IMR-90 (cell line): ENCODE data around the gene RFX5. TPM values are rescaled to one million over a fixed set of nuclear protein-coding genes. Genes with fewer than 3 reads are reported as not detected.

ENCODE experiments used
- ATAC-seq: fragments of 200-7000 bp; cut with Tn5 transposase; 2 replicates; pipeline ENCODE4 v1.9.1; 2020; ENCODE audit warnings: low read depth, mild to moderate bottlenecking, moderate library complexity
- BruUV-seq: library from RNA; stranded (reverse); fragments of 400-500 nt; replicated peaks from 2 replicates; lab custom pipeline; 2021; lab: Mats Ljungman, UMichigan
- CTCF ChIA-PET: fragments of 300-600 bp; formaldehyde crosslinking; extraction: SDS; loops from one replicate; lab custom pipeline; 2021; ENCODE audit warnings: antibody characterized with exemption; lab: Yijun Ruan, JAX
- POLR2A ChIA-PET: fragments of 300-600 bp; sonication (Branson Sonifier 250); formaldehyde crosslinking; loops from one replicate; lab custom pipeline; 2022; ENCODE audit warnings: antibody characterized with exemption; ENCODE audit not compliant: unreplicated experiment; lab: Charles Lee
- DNase-seq: peaks from one replicate; pipeline ENCODE4 v3.0.0; 2013
- H2AFZ ChIP-seq: replicated peaks from 2 replicates; pipeline ENCODE3; 2013; ENCODE audit warnings: low read length, mild to moderate bottlenecking; ENCODE audit not compliant: poor library complexity
- H2AK5ac ChIP-seq: 2 replicates; pipeline ENCODE4 v1.6.1; 2013; ENCODE audit warnings: low read depth, low read length, inconsistent platforms
- H2AK9ac ChIP-seq: replicated peaks from 2 replicates; pipeline ENCODE3; 2013; ENCODE audit warnings: mild to moderate bottlenecking, low read depth, low read length, moderate library complexity; ENCODE audit not compliant: poor library complexity
- H2BK120ac ChIP-seq: 2 replicates; pipeline ENCODE4 v1.6.1; 2013; ENCODE audit warnings: low read depth, low read length, inconsistent platforms
- H2BK15ac ChIP-seq: 3 replicates; pipeline ENCODE4 v1.6.1; 2013; ENCODE audit warnings: low read depth, low read length, inconsistent platforms
- H2BK20ac ChIP-seq: 2 replicates; pipeline ENCODE4 v1.6.1; 2013; ENCODE audit warnings: low read depth, mild to moderate bottlenecking, inconsistent platforms, low read length, moderate library complexity
- H2BK5ac ChIP-seq: 2 replicates; pipeline ENCODE4 v1.6.1; 2013; ENCODE audit warnings: mild to moderate bottlenecking, low read depth, low read length, inconsistent platforms; ENCODE audit not compliant: poor library complexity, severe bottlenecking
- H3K14ac ChIP-seq: replicated peaks from 2 replicates; pipeline ENCODE4 v1.6.1; 2013; ENCODE audit warnings: low read depth, low read length, inconsistent platforms
- H3K18ac ChIP-seq: 2 replicates; pipeline ENCODE4 v1.6.1; 2013; ENCODE audit warnings: low read depth, low read length, control low read depth
- H3K23ac ChIP-seq: 2 replicates; pipeline ENCODE4 v1.6.1; 2013; ENCODE audit warnings: low read depth, low read length, inconsistent platforms
- H3K27ac ChIP-seq: 2 replicates; pipeline ENCODE4 v1.5.1; 2013; ENCODE audit warnings: mild to moderate bottlenecking, control low read depth, low read length; ENCODE audit not compliant: insufficient read depth
- H3K27me3 ChIP-seq: 2 replicates; pipeline ENCODE4 v1.6.1; 2013; ENCODE audit warnings: low read length; ENCODE audit not compliant: control insufficient read depth, insufficient read depth
- H3K36me3 ChIP-seq: 2 replicates; pipeline ENCODE4 v1.6.1; 2013; ENCODE audit warnings: low read length, mixed read lengths; ENCODE audit not compliant: control insufficient read depth, insufficient read depth
- H3K4ac ChIP-seq: 2 replicates; pipeline ENCODE4 v1.6.1; 2013; ENCODE audit warnings: low read depth, low read length, inconsistent platforms
- H3K4me1 ChIP-seq: 2 replicates; pipeline ENCODE4 v1.6.1; 2013; ENCODE audit warnings: low read length, mixed read lengths; ENCODE audit not compliant: control insufficient read depth, insufficient read depth
- H3K4me2 ChIP-seq: 2 replicates; pipeline ENCODE4 v1.6.1; 2013; ENCODE audit warnings: low read depth, mild to moderate bottlenecking, control low read depth, low read length, moderate library complexity
- H3K4me3 ChIP-seq: 2 replicates; pipeline ENCODE4 v1.5.1; 2013; ENCODE audit warnings: low read depth, mild to moderate bottlenecking, control low read depth, low read length, moderate library complexity; ENCODE audit not compliant: insufficient read depth
- H3K56ac ChIP-seq: 2 replicates; pipeline ENCODE4 v1.6.1; 2013; ENCODE audit warnings: low read length, inconsistent platforms; ENCODE audit not compliant: insufficient read depth; ENCODE audit errors: extremely low read depth
- H3K79me1 ChIP-seq, 2 experiments: 2 replicates each; pipeline ENCODE4 v1.6.1; 2013; ENCODE audit warnings: low read length in 2 of 2, inconsistent platforms in 1 of 2, low read depth in 1 of 2
- H3K9ac ChIP-seq: 2 replicates; pipeline ENCODE4 v1.6.1; 2013; ENCODE audit warnings: low read depth, low read length, control low read depth
- H3K9me1 ChIP-seq: 2 replicates; pipeline ENCODE4 v1.6.1; 2013; ENCODE audit warnings: low read length, inconsistent platforms; ENCODE audit not compliant: insufficient read depth
- H3K9me3 ChIP-seq: 2 replicates; pipeline ENCODE4 v1.6.1; 2013; ENCODE audit warnings: low read length; ENCODE audit not compliant: control insufficient read depth, insufficient read depth
- H4K20me1 ChIP-seq: 2 replicates; pipeline ENCODE4 v1.6.1; 2013; ENCODE audit warnings: low read length, inconsistent platforms; ENCODE audit not compliant: insufficient read depth
- H4K5ac ChIP-seq: 2 replicates; pipeline ENCODE4 v1.6.1; 2013; ENCODE audit warnings: mild to moderate bottlenecking, low read depth, low read length, control low read depth
- H4K8ac ChIP-seq, 2 experiments: 2 replicates each; pipeline ENCODE4 v1.6.1; 2013; ENCODE audit warnings: low read depth in 2 of 2, low read length in 2 of 2, control low read depth in 1 of 2, inconsistent platforms in 1 of 2
- H4K91ac ChIP-seq: 2 replicates; pipeline ENCODE4 v1.6.1; 2013; ENCODE audit warnings: low read depth, low read length, inconsistent platforms; ENCODE audit not compliant: insufficient read depth
- BHLHE40 ChIP-seq: fragments of 150-350 bp; IDR thresholded peaks from 2 replicates; pipeline ENCODE4 v1.6.1; 2016; ENCODE audit warnings: mild to moderate bottlenecking, low read depth, low read length
- CHD1 ChIP-seq: IDR thresholded peaks from 2 replicates; pipeline ENCODE4 v1.6.1; 2012; ENCODE audit warnings: low read depth, low read length, improper control_type of control experiment
- FOS ChIP-seq: fragments of 150-350 bp; IDR thresholded peaks from 2 replicates; pipeline ENCODE4 v1.6.1; 2016; ENCODE audit warnings: low read depth, low read length
- MAFK ChIP-seq: IDR thresholded peaks from 2 replicates; pipeline ENCODE4 v1.6.1; 2012; ENCODE audit warnings: low read depth, low read length, improper control_type of control experiment
- NFE2L2 ChIP-seq: fragments of 150-350 bp; IDR thresholded peaks from 2 replicates; pipeline ENCODE4 v1.6.1; 2016; ENCODE audit warnings: low read depth, mild to moderate bottlenecking, low read length
- POLR2A ChIP-seq: IDR thresholded peaks from 2 replicates; pipeline ENCODE4 v1.6.1; 2012; ENCODE audit warnings: mild to moderate bottlenecking, low read depth, low read length
- RAD21 ChIP-seq: IDR thresholded peaks from 2 replicates; pipeline ENCODE4 v1.6.1; 2012; ENCODE audit warnings: low read length, improper control_type of control experiment
- RCOR1 ChIP-seq: IDR thresholded peaks from 2 replicates; pipeline ENCODE4 v1.6.1; 2012; ENCODE audit warnings: mild to moderate bottlenecking, low read length, improper control_type of control experiment; ENCODE audit not compliant: insufficient replicate concordance
- WGBS, 2 experiments: methylation state at CpG; one replicate each; pipeline versions ENCODE4 v1.1.5 to v1.1.7; 2013; ENCODE audit warnings: missing lambda C conversion rate in 2 of 2; ENCODE audit not compliant: insufficient read length in 1 of 2; ENCODE audit errors: extremely low coverage in 2 of 2; 5-methylcytosine and 5-hydroxymethylcytosine counted together
- dilution Hi-C: fragments of 300-500 bp; cut with HindIII; formaldehyde crosslinking; loops from one replicate; pipeline ENCODE4 v1.14.3; 2018; ENCODE audit warnings: low sequenced_read_pairs; ENCODE audit not compliant: unreplicated experiment
- in situ Hi-C: fragments of 300-500 bp; cut with MboI; formaldehyde crosslinking; loops from 3 replicates; pipeline ENCODE4 v1.14.3; 2019; ENCODE audit warnings: low sequenced_read_pairs, inconsistent platforms, mixed read lengths
- intact Hi-C: fragments of 100-400 bp; cut with micrococcal nuclease; formaldehyde crosslinking; loops from 2 replicates; pipeline ENCODE4 v1.10.0; 2022
- polyA plus RNA-seq, 3 experiments: library from polyadenylated mRNA; depleted of rRNA; stranded (reverse); fragments of >200 nt; gene quantifications; 2 replicates each; pipeline ENCODE4 v1.2.3, GENCODE V29; 2012; ENCODE audit warnings: low replicate concordance in 1 of 3
- total RNA-seq: library from RNA; depleted of rRNA; stranded (reverse); fragments of >200 nt; gene quantifications from 2 replicates; pipeline ENCODE4 v1.2.3, GENCODE V29; 2012
- TF ChIP-seq, protein P1 (sequence below): fragments of 150-350 bp; IDR thresholded peaks from 2 replicates; pipeline ENCODE4 v1.6.1; 2016; ENCODE audit warnings: low read depth, mild to moderate bottlenecking, low read length, moderate library complexity, borderline replicate concordance
- TF ChIP-seq, protein P2 (sequence below): fragments of 150-350 bp; IDR thresholded peaks from 2 replicates; pipeline ENCODE4 v1.6.1; 2017; ENCODE audit warnings: mild to moderate bottlenecking, antibody characterized with exemption, low read length, low read depth

Gene RFX5
- total and polyA plus RNA-seq, 2 of the 4 experiments (the other 2 are of a cell fraction), result 29.3 to 44.4 TPM

DNA sequence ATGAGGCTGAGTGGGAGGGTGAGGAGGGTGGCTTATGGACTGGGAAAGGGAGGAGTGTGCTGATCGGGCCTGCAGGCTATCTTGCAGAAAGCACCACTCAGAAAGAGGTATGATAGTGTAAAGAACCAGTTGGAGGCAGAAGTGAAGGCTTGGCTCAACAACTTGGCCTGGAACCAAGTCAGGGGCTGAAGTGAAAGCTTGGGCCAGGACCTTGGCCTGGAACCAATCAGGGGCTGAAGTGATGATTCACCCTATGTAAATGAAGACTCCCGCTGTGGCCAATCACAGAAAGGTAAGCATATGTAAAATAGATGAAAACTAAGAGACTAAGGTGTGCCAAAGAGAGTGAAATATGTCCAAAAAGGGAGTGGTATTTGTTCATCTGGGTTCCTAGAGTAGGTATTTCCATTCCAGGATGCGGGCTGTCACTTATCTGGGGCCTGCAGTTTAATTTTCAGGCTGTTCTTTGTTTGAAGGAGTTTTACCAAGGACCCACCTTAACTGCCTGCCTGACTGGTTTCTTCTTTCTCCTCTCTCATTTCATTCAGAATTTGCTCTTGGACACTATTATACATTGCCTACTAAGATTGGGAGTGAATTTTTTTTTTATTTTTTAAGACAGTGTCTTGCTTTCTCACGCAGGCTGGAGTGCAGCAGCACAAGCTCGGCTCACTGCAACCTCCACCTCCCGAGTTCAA lies 5.1 kb upstream of the RFX5 start:
- H3K36me3 ChIP-seq, result no peaks in the 10 kb centered on the region
- H3K4me1 ChIP-seq, result peaks cover 3% of the 10 kb centered on the region; the same call in 1 of the 2 replicates
- no peak for TF ChIP-seq CHD1
- no peak for TF ChIP-seq POLR2A
- TF ChIP-seq RAD21, result no peak
- TF ChIP-seq FOS, result no peak
- TF ChIP-seq, protein P1, sequence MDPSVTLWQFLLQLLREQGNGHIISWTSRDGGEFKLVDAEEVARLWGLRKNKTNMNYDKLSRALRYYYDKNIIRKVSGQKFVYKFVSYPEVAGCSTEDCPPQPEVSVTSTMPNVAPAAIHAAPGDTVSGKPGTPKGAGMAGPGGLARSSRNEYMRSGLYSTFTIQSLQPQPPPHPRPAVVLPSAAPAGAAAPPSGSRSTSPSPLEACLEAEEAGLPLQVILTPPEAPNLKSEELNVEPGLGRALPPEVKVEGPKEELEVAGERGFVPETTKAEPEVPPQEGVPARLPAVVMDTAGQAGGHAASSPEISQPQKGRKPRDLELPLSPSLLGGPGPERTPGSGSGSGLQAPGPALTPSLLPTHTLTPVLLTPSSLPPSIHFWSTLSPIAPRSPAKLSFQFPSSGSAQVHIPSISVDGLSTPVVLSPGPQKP, result no peak
- no peak for TF ChIP-seq BHLHE40
- TF ChIP-seq RCOR1, result no peak
- TF ChIP-seq, protein P2, sequence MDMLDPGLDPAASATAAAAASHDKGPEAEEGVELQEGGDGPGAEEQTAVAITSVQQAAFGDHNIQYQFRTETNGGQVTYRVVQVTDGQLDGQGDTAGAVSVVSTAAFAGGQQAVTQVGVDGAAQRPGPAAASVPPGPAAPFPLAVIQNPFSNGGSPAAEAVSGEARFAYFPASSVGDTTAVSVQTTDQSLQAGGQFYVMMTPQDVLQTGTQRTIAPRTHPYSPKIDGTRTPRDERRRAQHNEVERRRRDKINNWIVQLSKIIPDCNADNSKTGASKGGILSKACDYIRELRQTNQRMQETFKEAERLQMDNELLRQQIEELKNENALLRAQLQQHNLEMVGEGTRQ, result no peak
- TF ChIP-seq NFE2L2, result no peak
- TF ChIP-seq MAFK, result no peak
- H2AK5ac ChIP-seq, result no peak overlapping the region
- H3K9me3 ChIP-seq, result no peaks in the 10 kb centered on the region
- DNase-seq (peak; percentile 11), ATAC-seq (no peak)
- WGBS, 2 experiments, result 80% methylated on average over 1 of the region's 6 CpGs; no CpG with 5 or more reads in 1 of the 2 experiments
- H3K4me2 ChIP-seq, result no peak overlapping the region
- intact Hi-C loops, result no loop called here
- H2BK120ac ChIP-seq, result no peak overlapping the region
- H2AK9ac ChIP-seq, result peak overlapping the region; percentile 82
- BruUV-seq, result no TSS peak
- no peak overlapping the region for H3K27ac ChIP-seq
- ChIA-PET CTCF (no interaction called here), POLR2A (no interaction called here)
- no peak overlapping the region for H2BK15ac ChIP-seq
- H2BK5ac ChIP-seq, result no peak overlapping the region
- no peak overlapping the region for H3K14ac ChIP-seq
- H3K23ac ChIP-seq, result no peak overlapping the region
- H4K20me1 ChIP-seq, result no peaks in the 10 kb centered on the region
- H2BK20ac ChIP-seq, result no peak overlapping the region
- H3K79me1 ChIP-seq, result 0 out of 4 replicates have a peak, but pooled peaks cover 0 to 3% of the 10 kb centered on the region in 2 experiments
- no peak overlapping the region for H3K9ac ChIP-seq
- H3K4me3 ChIP-seq, result no peak overlapping the region
- no peak overlapping the region for H2AFZ ChIP-seq
- dilution Hi-C loops, result no loop called here
- H3K56ac ChIP-seq, result no peak overlapping the region
- H4K91ac ChIP-seq, result no peak overlapping the region
- no peaks in the 10 kb centered on the region for H3K27me3 ChIP-seq
- H3K9me1 ChIP-seq, result peaks cover 6% of the 10 kb centered on the region; the same call in 1 of the 2 replicates
- H4K5ac ChIP-seq, result no peak overlapping the region
- H4K8ac ChIP-seq, result no peak overlapping the region
- H3K4ac ChIP-seq, result no peak overlapping the region
- in situ Hi-C loops, result no loop called here
- H3K18ac ChIP-seq, result no peak overlapping the region
